Activated gamma-delta T cell treated with anti-CD3 and anti-CD28 coated beads, Interleukin-2, amount 50 U/mL, for 16 hours (primary cell): ENCODE data around the gene ABHD13.
"Not testable (repeated sequence)": the region's sequence is repeated elsewhere in the genome, so short reads cannot be mapped to it uniquely, and the experiment has no call there.

Experiments
- DNase-seq: peaks from one replicate; pipeline ENCODE4 v3.0.0-alpha.2; 2020; ENCODE audit warnings: low read depth

The ABHD13 gene

DNA sequence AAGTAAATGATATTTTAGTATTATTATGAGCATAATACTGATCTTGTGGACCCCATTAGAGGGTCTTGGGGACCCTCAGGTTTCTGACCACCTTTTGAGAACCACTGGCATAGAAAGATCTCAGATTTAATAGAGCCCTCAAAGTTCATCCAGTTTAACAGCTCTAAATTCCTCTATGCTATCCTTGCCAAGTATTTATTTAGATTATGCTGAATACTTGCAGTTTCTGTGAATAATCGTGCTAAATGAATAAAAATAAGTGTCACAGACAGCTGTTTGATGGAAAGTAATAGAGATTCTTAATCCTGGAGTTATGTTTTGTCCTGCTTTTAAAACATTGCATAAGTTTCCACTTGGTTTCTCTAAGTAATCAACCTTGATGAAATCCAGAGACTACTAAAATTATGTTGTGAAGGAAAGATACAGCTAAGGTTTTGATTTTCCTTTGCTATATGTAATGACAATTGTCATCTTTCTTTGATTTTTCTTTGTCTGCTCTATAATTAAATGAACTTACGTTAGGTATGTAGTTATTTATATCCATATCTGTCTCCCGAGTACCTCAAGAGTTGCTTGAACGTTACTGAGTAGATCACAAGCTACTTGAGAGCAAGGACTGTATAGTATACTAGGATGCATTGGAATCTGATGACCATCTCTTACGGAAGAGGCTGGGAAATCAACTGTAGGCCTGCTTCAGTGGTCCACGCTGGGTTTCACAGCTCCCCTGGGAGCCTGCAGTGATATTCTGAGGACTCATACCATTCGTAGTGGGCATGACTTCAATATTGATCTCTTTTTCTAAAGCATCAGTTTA is 5.7 kb downstream of the ABHD13 start:
- DNase-seq = no peak

DNA sequence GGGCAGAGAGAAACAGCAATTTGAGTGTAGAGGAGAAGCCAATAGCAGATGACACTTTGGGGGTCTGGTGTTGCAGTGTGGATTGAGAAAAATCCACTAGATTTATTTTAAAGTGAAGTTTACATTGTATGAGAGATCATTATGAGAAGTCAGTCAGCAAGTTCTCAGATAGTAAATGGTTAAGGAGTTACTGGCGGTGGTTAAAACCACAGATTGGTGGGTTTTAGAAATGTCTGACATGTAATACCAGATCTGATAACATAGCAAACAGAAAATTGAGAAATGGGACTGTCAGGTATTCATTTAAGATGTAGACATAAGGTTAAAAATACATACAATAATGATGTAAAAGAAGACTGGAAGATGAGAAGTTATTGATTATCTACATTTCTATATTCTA is 7.2 kb downstream of the ABHD13 start:
- no peak for DNase-seq

DNA sequence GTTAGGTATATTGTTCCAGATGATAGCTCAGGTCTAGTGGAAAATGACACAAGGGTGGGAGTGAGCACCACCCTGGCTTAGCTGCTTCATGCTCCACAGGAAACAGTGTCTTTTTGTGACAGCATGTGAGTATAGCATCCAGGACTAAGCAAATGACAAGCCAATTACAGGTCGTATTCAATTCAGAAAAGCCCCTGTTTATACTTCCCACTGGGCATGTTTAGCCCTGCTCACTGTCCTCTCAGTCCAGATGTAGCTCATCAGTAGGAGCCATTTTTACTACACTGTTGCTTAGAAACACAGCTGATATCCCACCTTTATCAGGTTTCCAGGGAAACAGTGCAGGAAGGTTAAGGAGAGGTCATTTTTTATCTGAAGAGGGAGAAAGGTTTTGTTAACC is 8.0 kb downstream of the ABHD13 start:
- no peak for DNase-seq

DNA sequence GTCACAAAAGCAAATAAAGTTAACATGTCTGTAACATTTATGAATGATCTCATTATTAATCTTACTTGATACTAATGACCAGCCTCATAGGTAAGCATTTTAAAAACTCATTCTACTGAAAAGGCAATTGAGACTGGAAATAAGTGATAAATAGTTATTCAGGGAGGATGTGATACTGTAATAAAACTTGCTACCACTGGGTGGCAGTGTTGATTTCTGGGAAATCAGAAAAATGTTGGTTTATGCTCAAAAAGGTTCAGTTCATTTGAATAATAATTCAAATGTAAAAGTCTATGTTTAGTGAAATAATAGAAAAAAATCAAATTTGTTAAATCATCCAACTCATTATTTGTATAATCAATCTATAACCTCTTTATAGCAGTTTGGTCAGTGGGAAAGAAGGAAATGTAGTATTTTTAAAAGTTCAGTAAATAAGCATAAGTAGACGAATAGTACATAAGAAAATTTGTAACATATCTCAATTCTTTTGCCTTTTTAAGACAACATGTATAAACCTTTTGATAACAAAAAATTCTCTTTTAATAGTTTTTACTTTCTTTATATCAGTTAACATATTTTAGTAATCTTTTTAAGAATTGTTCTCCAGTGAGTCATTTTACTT is 9.6 kb downstream of the ABHD13 start:
- DNase-seq = no peak

DNA sequence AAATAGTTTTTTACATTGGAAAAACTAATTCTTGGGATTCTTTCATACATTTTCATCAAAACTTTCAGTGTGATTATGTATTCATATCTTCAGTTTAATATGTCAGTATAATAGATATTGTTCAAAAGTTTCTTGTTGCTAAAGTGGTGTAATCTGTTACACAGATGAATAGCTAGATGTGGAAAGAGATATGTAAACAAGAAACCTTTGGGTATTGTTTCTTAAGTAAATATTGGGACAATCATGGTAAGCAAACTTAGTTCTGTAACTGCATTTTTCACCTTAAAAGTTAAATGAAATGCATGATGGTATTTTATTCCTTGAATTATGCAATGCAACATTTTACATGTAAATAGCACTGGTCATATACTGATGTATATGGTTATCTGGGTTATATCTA is 12.2 kb downstream of the ABHD13 start:
- no peak for DNase-seq

DNA sequence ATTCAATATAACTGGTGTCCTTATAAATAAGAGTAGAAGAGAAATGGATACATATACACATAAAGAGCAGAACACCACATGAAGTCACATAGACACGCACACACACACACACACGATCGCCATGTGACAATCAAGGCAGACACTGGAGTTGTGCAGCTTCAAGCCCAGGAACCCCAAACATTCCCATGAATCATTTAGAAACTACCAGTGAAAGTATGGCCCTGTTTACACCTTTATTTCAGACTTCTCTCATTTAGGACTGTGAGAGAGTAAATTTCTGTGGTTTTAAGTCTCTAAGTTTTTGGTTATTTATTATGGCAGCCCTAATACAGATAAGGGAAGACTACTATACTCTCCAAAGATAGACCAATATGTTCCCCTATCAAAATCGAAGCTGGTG is 31.0 kb downstream of the ABHD13 start:
- no peak for DNase-seq

DNA sequence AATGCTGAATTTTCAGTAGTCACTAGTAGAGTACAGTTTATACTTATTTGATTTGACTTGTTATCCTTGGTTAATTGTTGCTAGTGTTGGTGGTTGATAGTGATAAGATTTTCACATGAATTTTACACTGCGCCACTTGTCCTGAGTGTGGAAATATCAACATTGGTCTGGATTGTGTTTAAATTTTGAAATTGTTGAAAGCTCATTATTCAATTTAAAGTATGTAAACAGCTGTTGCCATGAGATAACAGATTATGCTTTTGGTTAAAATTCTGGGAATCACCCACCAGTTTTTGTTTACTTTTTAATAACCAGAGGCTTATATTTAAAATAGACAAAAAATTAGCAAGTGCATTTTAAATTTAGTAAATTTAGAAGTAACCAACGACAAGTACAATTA is 39.1 kb downstream of the ABHD13 start:
- DNase-seq = no peak

DNA sequence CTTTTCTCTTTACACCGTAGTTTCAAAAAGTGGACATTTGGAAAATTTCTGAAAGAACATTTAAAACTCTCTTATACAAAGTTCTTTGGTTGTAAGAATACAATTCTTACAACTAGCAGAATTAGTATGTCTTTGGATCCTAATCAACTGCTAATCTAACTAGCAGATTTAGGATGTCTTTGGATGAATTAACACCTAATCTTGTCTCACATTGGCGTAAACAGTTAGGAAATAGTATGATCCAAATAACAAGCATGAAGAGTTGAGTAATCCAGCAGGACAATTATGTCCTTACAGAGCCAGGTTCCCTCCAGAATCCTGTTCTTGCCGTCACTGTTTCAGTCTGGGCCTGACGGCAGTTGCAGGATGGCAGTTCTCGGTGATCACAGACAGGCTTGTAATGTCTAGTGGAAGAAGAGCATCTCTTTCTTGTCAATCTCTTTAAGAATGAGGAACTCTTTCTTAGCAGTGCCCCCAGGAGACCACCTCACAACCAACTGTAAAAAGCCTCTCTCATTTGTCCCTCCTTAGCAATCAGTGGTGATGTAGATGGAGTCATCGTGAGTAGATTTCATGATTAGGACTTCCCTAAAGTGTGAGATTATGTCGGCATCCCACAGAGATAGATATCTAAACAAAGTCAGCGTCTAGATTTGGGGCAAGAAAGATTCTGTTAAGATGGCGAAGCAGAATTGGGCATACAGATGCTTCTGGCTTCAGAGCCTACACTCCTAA is 45.6 kb downstream of the ABHD13 start:
- DNase-seq = no peak

DNA sequence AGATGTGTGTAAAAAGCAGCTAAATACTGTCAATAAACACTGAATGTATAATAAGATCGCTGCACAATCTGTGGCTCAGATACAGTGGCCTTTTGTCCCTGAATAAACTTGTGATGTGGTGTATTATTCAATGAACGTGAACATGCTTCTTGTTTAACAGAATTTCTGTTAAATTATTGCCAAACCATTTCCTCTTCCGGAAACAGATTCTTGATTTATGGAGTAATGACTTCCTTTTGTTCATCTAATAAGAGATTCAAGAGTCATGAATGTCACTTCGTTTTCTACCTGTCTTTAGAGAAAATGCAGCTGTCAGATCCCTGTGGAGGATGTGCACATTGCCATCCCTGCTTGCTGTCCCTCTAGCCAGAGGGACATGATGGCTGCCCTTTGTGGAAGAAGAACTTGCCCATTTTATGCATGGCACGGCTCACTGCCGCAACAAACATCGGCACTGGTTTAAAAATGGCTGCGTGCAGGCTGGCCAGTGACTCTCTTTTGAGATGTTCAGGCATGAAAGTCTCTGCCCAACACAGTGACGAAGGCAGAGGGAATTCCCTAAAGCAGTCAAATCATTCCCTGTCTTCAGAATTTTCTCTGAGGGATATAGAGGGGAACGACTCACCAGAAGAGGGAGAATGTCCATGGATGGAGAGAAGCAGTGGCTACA is 48.3 kb downstream of the ABHD13 start:
- no peak for DNase-seq

DNA sequence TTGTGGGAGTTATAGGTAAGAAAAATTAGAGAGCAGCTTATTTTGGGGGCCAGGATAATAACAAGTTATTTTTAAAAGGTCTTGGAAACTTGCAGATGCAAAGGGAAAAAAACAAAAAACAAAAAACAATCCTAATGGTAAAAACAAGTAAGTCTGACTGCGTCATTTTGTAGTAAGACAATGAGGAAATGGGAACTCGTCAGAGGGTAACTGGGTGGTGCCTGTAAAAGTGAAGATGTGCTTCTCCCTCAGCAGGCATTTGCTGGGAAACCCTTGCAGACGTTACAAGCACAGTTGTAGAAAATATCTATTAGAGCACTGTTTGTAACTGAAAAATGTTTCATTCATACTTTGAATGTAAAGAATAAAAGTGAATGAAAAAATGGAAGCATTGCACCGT is 49.2 kb downstream of the ABHD13 start:
- DNase-seq = no peak

DNA sequence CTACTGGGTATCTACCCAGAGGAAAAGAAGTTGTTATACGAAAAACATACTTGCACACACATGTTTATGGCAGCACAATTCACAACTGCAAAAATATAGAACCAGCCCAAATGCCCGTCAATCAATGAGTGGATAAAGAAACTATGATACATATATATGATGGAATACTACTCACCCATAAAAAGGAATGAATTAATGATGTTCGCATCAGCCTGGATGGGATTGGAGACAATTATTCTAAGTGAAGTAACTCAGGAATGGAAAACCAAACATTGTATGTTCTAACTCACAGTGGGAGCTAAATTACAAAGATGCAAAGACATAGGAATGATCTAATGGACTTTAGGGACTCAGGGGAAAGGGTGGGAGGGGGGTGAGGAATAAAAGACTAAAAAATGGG is 49.7 kb downstream of the ABHD13 start:
- not testable (repeated sequence) for DNase-seq

DNA sequence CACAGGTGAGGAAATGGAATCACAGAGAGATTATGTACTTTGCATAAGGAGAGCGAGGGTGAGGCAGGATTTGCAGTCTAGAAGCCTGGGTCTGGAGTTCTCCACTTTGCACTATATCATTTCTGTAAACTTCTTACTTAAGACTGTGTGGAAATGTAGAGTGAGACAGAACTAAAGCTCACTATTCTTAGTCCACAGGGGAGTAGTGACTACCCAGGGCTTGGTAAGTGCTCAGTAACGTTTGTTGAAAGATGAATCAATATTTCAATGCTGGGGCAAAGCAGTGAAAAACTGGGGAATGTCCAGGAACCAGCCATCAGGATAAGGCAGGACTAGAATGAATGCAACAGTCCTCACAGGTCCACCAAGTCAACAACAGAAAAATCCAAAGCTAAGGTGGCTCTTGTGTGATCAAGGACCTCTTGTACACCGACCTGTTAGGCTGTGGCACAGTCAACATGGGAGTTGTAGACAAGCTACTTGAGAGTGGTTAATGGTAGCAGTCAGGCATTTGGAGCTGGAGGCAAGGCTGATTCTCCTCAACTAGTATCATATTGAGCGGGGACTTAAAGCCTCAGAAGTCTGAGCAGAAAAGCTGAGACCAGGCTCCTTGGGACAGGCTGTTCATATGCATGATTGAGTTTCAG is 50.4 kb downstream of the ABHD13 start:
- DNase-seq = no peak

DNA sequence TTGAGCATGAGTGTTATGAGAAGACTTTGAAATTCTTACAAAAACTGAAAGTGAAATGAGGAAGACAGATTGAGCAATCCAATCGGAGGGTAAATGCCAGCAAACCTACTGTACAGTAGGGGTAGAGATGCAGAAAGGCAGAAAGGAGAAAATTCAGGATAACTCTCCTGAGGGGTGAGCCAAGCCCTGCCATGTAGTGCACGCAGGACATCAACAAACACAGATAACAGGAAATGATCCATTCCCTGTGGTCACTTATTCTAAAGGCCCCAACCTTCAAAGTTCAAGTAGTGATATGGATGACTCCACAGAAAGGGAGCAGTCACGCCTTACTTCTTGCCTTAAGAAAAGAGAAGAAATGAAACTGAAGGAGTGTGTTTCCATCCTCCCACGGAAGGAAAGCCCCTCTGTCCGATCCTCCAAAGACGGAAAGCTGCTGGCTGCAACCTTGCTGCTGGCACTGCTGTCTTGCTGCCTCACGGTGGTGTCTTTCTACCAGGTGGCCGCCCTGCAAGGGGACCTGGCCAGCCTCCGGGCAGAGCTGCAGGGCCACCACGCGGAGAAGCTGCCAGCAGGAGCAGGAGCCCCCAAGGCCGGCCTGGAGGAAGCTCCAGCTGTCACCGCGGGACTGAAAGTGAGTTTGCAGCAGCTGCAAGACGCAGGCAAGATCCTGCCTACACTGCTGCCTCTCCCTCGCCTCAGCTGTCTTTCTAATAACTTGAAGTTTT is 51.6 kb downstream of the ABHD13 start, which contains the start of gene TNFSF13B:
TNFSF13B (plus strand) TSS at position 118 of the 728 bp plus-strand sequence; CDS start at position 296, 178 bp downstream.
- peak; percentile 13 for DNase-seq

DNA sequence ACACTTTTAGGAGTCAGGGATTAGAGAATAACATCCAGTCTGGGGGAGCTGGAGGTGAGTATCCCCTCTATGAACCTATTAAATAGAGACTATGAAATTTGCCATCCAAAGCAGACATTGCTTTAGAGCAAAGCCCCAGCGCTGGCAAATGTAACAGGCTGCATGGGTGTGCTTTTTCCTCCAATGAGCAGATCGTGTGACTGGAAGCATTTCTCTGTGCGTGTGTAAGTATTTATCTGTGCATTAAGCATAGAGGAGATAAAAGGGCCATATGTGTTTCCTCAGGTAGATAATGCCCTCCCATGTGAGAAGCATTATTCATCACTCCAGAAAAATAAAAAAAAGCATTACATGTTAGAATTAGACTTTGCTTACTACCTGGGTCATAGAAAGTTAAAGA is 52.2 kb downstream of the ABHD13 start:
- no peak for DNase-seq

DNA sequence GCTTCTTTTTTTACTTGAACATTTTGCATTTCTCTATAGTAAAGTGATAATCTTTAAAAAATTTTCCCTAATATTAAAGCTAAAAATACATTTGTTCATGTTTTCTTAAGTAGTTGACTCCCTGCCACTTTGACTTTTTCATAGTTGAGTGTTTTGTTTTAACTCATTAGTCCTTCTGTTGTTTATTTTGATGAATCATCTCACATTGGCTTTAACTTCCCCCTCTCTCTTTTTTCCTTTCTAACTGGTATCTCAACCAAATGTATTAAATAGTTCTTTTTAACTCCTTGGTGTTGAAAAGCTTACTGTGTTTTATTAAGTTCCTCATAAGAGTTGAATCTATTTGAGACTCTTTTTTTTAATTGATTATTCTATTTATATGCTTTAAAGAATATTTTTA is 54.1 kb downstream of the ABHD13 start:
- no peak for DNase-seq

DNA sequence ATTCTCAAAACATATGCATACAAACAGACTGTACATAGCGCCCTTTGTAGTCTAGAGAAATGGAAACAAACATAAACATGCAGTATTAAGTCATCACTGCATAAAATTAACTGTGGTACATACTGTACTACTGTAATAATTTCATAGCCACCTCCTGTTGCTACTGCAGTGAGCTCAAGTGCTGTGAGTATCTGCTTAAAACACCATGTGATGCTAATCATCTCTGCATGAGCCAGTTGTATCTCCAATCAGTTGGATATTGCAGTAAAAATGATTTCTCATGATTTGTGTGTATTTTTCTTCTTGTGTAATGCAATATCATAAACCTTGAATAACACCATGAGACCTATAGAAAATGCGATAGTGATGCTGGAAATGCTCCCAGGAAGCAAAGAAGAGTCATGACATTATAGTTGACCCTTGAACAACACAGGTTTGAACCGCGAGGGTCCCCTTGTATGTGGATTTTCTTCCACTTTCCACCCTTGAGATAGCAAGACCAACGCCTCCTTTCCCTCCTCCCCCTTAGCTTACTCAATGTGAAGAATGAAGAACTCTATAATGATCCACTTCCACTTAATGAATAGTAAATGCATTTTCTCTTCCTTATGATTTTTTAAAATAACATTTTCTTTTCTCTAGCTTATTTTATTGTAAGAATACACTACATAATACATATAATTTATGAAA is 55.4 kb downstream of the ABHD13 start:
- no peak for DNase-seq

DNA sequence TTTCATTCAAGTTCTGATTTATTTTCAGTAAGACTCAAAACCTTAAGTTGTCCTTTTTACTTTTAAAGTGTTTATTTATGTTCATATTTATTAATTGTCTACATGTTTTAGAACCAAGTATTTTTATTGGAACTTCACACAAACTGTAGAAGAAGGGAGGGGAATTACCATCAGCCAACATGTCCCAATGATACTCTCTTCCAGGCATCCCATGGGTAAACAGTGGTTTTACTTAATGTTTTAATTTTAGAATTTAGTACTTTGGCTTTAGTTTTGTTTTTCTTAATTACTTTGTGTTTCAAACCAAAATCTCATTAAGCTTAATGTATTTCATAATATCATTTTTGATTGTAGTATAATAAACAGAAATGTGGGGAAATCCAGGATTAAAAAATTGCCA is 56.5 kb downstream of the ABHD13 start:
- DNase-seq = no peak

DNA sequence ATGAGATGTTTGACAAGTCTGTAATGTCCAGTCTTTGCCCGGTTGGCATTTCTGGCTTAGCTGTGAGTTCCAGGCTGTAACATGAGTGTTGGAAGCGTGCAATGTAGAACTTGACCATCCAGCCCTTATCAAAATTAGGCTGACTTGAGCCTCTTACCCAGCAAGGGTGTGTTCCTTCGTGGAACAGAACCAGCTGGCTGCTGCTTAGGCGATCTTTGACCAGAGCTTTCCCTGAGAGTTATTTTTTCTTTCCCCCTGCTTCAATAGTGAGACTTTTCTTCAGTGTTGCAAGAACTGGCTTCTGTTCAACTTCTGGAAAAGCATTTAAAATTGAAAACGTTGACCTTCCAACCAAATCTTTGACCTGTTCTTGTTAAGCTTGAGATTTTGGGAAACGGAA is 57.9 kb downstream of the ABHD13 start:
- DNase-seq = no peak

DNA sequence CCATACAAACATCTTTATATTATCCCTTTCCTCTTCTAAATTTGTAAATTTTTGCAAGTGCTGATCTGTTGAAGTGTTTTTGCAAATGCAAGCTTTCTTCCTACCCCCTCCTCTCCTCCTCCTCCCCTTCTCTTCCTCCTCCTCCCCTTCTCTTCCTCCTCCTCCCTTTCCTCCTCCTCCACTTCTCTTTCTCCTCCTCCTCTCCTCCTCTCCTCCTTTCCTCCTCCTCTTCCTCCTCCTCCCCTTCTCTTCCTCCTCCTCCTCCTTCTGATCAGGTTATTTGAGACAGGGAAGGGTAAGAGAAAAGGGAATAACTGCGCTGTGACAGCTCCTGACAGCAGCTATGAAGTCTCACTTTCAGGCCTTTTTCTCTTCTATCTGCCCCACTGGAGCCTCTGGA is 60.3 kb downstream of the ABHD13 start:
- DNase-seq = no peak

DNA sequence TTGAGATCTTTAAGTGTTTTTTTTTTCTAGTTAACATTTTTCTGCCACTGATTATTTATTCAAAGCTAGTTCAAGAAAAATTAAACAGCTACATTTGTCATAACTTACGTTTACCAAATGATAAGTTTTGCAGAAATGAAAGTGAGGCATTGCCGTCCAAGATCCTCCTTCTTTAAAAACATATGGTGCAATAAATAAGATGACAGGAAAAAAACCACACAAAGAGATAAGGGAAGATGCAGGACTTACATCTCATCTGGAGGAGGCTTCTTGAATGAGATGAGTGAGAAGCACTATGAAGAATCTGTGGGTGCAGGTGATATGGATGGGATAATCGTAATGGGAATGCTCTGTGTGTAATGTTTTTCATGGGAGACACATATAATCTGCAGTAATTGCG is 63.7 kb downstream of the ABHD13 start:
- no peak for DNase-seq

DNA sequence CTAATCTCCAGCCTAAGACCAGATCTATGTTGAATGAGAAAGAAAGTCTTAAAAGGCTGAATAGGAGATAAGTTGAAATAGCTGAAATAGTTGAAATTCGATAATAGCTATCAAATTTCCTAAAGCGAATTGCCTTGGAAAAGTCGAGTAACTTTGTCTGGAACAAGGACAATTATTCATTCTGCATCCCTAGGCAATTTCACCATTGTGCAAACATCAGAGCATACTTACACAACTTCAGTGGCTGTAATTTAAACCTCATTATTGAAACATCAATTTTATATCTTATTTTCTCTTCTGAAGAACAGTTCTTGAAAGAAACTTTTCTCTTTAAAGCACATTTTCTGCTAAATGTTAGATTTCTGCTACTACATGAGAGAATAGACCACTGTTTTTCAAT is 64.9 kb downstream of the ABHD13 start:
- no peak for DNase-seq
